Activated CD4-positive, alpha-beta T cell treated with anti-CD3 and anti-CD28 coated beads, Interleukin-2, amount 10 ng/mL, durations not matched to agents 24 days and 14 days (primary cell): ENCODE data around the gene CEBPZOS. TPM values are rescaled to one million over a fixed set of nuclear protein-coding genes. Genes with fewer than 3 reads are reported as not detected.
"Not testable (repeated sequence)": the region's sequence is repeated elsewhere in the genome, so short reads cannot be mapped to it uniquely, and the experiment has no call there.

Source experiments
- DNase-seq: peaks from one replicate; pipeline ENCODE4 v3.0.0; 2022
- H3K27ac Mint-ChIP-seq: one replicate; pipeline ENCODE4 v1.8.0; 2022; ENCODE audit warnings: mild to moderate bottlenecking, mixed read lengths
- H3K27me3 Mint-ChIP-seq: one replicate; pipeline ENCODE4 v1.8.0; 2022; ENCODE audit warnings: mixed read lengths
- H3K36me3 Mint-ChIP-seq: one replicate; pipeline ENCODE4 v1.8.0; 2022; ENCODE audit warnings: low read depth, mild to moderate bottlenecking, mixed read lengths
- H3K4me1 Mint-ChIP-seq: one replicate; pipeline ENCODE4 v1.8.0; 2021; ENCODE audit warnings: mixed read lengths
- H3K4me3 Mint-ChIP-seq: one replicate; pipeline ENCODE4 v1.8.0; 2022; ENCODE audit warnings: mild to moderate bottlenecking, moderate library complexity, mixed read lengths
- H3K9me3 Mint-ChIP-seq: one replicate; pipeline ENCODE4 v1.8.0; 2021; ENCODE audit warnings: mixed read lengths
- intact Hi-C: fragments of 100-400 bp; cut with micrococcal nuclease; formaldehyde crosslinking; loops from one replicate; pipeline ENCODE4 v1.15.1; 2023
- total RNA-seq: library from RNA; stranded (reverse); gene quantifications from 2 replicates; pipeline ENCODE4 v1.2.3, GENCODE V29; 2022

Gene CEBPZOS
- total RNA-seq, 1 donor from 2014 or later = 43.4 TPM

DNA sequence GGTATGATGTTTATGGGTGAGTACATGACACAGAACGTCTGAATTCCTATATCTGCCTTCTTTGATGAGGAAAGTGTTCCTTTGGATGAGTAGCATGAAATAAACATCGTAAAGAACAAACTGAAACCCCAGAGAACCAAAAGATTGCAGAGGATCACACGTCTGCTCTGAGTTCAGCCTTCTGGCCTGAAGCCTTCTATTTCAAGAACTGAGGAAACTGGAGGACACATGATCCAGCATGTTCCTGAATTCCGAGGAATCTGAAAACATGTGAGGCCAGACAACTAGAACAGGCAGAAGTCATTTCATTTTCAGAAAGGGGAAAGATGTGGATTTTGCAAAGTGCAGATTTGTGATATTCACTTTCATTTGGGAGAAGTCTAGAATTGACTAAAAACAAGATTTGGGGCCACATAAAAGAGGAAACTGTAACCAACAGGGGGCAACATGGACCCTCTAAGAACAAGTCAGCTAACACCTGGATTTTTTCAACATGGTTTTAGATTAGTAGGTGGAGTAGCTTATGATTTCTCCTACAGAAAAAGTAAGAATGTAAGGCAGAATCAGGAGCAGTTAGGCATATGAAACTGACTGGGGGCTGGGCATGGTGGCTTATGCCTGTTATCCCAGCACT lies 16.2 kb upstream of the CEBPZOS start:
- peak; percentile 41 for DNase-seq
- H3K4me1 Mint-ChIP-seq = no peaks in the 10 kb centered on the region
- intact Hi-C loops = no loop called here

GRCh38 chr2:37180640-37181039 lies 15.7 kb upstream of the CEBPZOS start:
- peaks cover 54% of the 10 kb centered on the region for H3K27me3 Mint-ChIP-seq
- H3K4me3 Mint-ChIP-seq = no peak overlapping the region
- intact Hi-C loops = no loop called here

More for the DNA sequence above, 16.2 kb upstream of the CEBPZOS start:
- Mint-ChIP-seq H3K36me3 (no peaks in the 10 kb centered on the region), H3K9me3 (no peaks in the 10 kb centered on the region), H3K27me3 (peaks cover 54% of the 10 kb centered on the region), H3K27ac (no peak overlapping the region), H3K4me3 (no peak overlapping the region)

GRCh38 chr2:37181726-37182684 lies 14.3 kb upstream of the CEBPZOS start:
- H3K27ac Mint-ChIP-seq = no peak overlapping the region
- H3K4me3 Mint-ChIP-seq = no peak overlapping the region
- H3K4me1 Mint-ChIP-seq = no peaks in the 10 kb centered on the region
- intact Hi-C loops = no loop called here
- H3K27me3 Mint-ChIP-seq = peaks cover 60% of the 10 kb centered on the region
- no peaks in the 10 kb centered on the region for H3K9me3 Mint-ChIP-seq
- DNase-seq = peak; percentile 22
- H3K36me3 Mint-ChIP-seq = no peaks in the 10 kb centered on the region

More at GRCh38 chr2:37180640-37181039, 15.7 kb upstream of the CEBPZOS start:
- no peak for DNase-seq
- H3K36me3 Mint-ChIP-seq = no peaks in the 10 kb centered on the region
- H3K4me1 Mint-ChIP-seq = no peaks in the 10 kb centered on the region
- no peaks in the 10 kb centered on the region for H3K9me3 Mint-ChIP-seq
- no peak overlapping the region for H3K27ac Mint-ChIP-seq

DNA sequence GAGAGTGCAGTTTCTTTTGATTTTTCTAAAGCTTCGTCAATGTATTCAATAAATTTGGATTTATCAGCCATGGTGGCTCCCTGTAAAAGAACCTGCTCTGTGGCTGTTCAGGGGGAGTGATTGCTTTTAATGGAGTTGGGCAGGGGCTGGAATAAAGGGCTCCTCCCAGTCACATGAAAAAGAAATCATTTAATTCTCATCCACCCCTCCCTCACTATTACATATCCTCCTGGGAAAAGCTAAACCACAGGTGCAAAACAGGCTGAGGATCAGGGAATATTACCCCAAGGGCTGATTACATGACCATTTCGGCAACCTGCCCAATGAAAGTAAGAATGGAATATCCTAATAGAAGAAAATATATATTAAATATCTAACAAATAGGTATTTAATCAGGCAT lies 7.7 kb upstream of the CEBPZOS start, which contains the start of gene SULT6B1:
Gene SULT6B1 (minus strand): TSS at position 101 of the 400 bp plus-strand sequence. CDS start 30 bp downstream, at position 71.
- Mint-ChIP-seq H3K4me1 (peaks cover 10% of the 10 kb centered on the region), H3K27ac (no peak within 1 kb of the TSS), H3K36me3 (no peaks in the 10 kb centered on the region), H3K9me3 (no peaks in the 10 kb centered on the region), H3K4me3 (no peak within 1 kb of the TSS), H3K27me3 (peaks cover 29% of the 10 kb centered on the region)
- intact Hi-C loops = no loop called here
- DNase-seq = no peak

GRCh38 chr2:37189452-37190153 lies 6.7 kb upstream of the CEBPZOS start:
- H3K9me3 Mint-ChIP-seq = no peaks in the 10 kb centered on the region
- H3K36me3 Mint-ChIP-seq = no peaks in the 10 kb centered on the region
- DNase-seq = no peak
- intact Hi-C loops = no loop called here
- H3K4me1 Mint-ChIP-seq = peaks cover 10% of the 10 kb centered on the region
- H3K27me3 Mint-ChIP-seq = peaks cover 22% of the 10 kb centered on the region
- H3K27ac Mint-ChIP-seq = no peak overlapping the region
- H3K4me3 Mint-ChIP-seq = no peak overlapping the region

DNA sequence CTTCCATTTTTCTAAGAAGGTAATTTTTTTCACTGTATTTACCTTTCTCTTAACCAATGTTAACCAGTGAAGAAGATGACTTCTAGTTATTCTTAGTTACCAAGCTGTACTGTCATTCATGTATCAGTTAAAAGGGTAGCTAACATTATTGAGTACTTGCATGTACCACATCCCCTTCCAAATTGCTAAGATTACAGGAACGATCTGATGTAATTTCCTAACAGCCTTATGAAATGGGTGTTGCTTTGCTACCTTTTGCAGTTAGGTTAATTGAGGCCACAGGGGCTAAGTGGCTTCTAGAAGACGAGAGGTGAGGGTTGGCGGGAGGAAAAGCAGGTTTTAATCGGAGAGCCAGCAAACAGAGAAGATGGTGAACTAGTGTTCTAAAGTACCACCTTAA lies 6.0 kb upstream of the CEBPZOS start:
- no peak overlapping the region for H3K4me3 Mint-ChIP-seq

DNA sequence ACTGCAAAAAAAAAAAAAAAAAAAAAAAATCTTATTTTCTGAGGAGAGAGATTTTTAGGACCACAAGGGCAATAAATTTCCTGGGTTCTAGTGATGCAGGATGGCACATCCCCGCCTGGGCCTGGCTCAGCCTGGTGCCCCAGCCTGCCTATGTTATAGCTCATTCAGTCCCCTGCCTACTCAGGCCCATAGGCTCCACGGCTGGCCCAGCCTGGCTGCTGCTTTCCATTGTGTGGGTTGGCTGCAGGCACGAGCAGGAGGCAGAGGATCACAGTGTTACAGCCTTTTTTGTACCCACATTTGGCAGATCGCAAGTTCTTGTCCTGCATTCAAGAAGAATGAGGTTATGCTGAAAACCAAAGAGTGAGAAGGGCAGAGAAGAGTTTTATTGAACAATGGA lies 5.0 kb upstream of the CEBPZOS start:
- no peak for DNase-seq
- Mint-ChIP-seq H3K4me3 (no peak overlapping the region), H3K27me3 (peaks cover 13% of the 10 kb centered on the region), H3K36me3 (peaks cover 2% of the 10 kb centered on the region), H3K9me3 (no peaks in the 10 kb centered on the region), H3K27ac (no peak overlapping the region), H3K4me1 (peaks cover 11% of the 10 kb centered on the region)
- intact Hi-C loops = no loop called here

More for the DNA sequence above, 6.0 kb upstream of the CEBPZOS start:
- DNase-seq = no peak
- Mint-ChIP-seq H3K9me3 (no peaks in the 10 kb centered on the region), H3K27ac (no peak overlapping the region), H3K36me3 (no peaks in the 10 kb centered on the region), H3K4me1 (peaks cover 10% of the 10 kb centered on the region), H3K27me3 (peaks cover 18% of the 10 kb centered on the region)
- intact Hi-C loops = no loop called here

DNA sequence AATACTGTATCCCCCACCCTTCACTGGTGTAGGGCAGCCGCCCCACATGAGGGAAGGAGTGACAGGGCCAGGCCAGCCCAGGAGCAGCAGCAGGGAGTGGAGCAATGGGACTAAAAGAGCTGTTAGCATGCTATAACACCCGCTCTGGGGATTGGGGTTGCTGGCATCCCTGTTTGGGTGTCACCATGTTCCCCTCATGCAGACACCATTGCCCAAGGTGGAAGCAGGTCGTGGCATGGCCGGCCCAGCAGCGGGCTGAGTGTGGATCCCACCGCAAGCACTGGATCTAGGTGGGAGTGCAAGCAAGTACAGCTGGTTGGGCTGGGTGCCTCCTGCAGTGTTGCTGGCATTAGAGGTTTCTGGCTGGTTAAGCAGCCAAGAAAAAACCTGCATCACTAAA lies 4.5 kb upstream of the CEBPZOS start:
- Mint-ChIP-seq H3K4me1 (peaks cover 13% of the 10 kb centered on the region), H3K4me3 (no peak overlapping the region), H3K27me3 (peaks cover 10% of the 10 kb centered on the region), H3K9me3 (no peaks in the 10 kb centered on the region), H3K36me3 (peaks cover 4% of the 10 kb centered on the region), H3K27ac (no peak overlapping the region)
- intact Hi-C loops = no loop called here
- DNase-seq = no peak

DNA sequence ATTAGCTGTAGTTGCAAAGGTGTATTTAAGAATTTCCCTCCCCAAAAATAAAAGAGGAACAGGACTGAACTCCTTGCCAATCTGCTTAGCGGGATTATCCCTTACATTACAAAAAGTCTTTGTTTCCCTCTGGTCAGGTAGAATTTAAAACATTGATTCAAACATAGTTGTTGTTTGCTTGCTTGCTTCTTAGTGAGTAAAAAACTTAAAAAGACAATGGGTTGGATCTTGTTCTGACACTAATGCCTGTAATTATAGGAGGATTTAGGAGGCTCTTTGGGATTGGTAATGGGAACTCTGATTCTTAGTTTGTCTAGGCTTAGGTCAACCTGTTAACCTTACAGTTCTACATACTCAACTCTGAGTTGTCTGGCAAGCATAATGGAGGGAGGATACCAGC lies 3.7 kb upstream of the CEBPZOS start:
- Mint-ChIP-seq H3K4me1 (peaks cover 19% of the 10 kb centered on the region), H3K27me3 (peaks cover 7% of the 10 kb centered on the region), H3K27ac (no peak overlapping the region), H3K36me3 (peaks cover 7% of the 10 kb centered on the region), H3K4me3 (no peak overlapping the region), H3K9me3 (no peaks in the 10 kb centered on the region)
- no peak for DNase-seq
- intact Hi-C loops = no loop called here

- Mint-ChIP-seq H3K4me1 (peaks cover 16% of the 10 kb centered on the region), H3K27ac (peak overlapping the region; percentile 98), H3K4me3 (peak overlapping the region; percentile 92), H3K36me3 (peaks cover 17% of the 10 kb centered on the region)
- H3K9me3 Mint-ChIP-seq, DNase-seq, H3K27me3 Mint-ChIP-seq: not testable (repeated sequence)
- intact Hi-C loops = loop anchor here (1.0 kb wide), 3 partner anchors 35 to 112 kb away; partner anchors contain the start of genes CEBPZ, GPATCH11, HEATR5B and NDUFAF7
These were observed 405 bp upstream of the CEBPZOS start for GRCh38 chr2:37195862-37196319.

GRCh38 chr2:37198681-37199065 lies 2.4 kb downstream of the CEBPZOS start:
- DNase-seq = no peak
- Mint-ChIP-seq H3K4me1 (peaks cover 27% of the 10 kb centered on the region), H3K4me3 (no peak overlapping the region), H3K9me3 (peaks cover 3% of the 10 kb centered on the region), H3K27ac (no peak overlapping the region), H3K27me3 (no peaks in the 10 kb centered on the region), H3K36me3 (peaks cover 37% of the 10 kb centered on the region)
- intact Hi-C loops = no loop called here

- H3K36me3 Mint-ChIP-seq = peaks cover 60% of the 10 kb centered on the region
- peaks cover 14% of the 10 kb centered on the region for H3K9me3 Mint-ChIP-seq
- H3K27me3 Mint-ChIP-seq = no peaks in the 10 kb centered on the region
- H3K27ac Mint-ChIP-seq = peak overlapping the region; percentile 53
- intact Hi-C loops = no loop called here
- H3K4me1 Mint-ChIP-seq = peaks cover 33% of the 10 kb centered on the region
- DNase-seq = no peak
- no peak overlapping the region for H3K4me3 Mint-ChIP-seq
These were observed 4.9 kb downstream of the CEBPZOS start for GRCh38 chr2:37201208-37201607.

GRCh38 chr2:37201766-37202165 lies 5.5 kb downstream of the CEBPZOS start:
- DNase-seq = no peak
- peaks cover 16% of the 10 kb centered on the region for H3K9me3 Mint-ChIP-seq

More at GRCh38 chr2:37201766-37202165, 5.5 kb downstream of the CEBPZOS start:
- peak overlapping the region; percentile 26 for H3K4me3 Mint-ChIP-seq
- H3K36me3 Mint-ChIP-seq = peaks cover 63% of the 10 kb centered on the region
- intact Hi-C loops = no loop called here
- no peaks in the 10 kb centered on the region for H3K27me3 Mint-ChIP-seq
- H3K4me1 Mint-ChIP-seq = peaks cover 31% of the 10 kb centered on the region
- peak overlapping the region; percentile 78 for H3K27ac Mint-ChIP-seq
